Upper lobe of right lung (tissue), 1 donor: ENCODE measurements around the gene CDC42EP2. TPM values are rescaled to one million over a fixed set of nuclear protein-coding genes. Genes with fewer than 3 reads are reported as not detected.

Experiments used
- ATAC-seq: fragments of 200-7000 bp; cut with Tn5 transposase; one replicate; pipeline ENCODE4 v1.9.1; 2020; ENCODE audit warnings: mild to moderate bottlenecking, moderate library complexity
- DNase-seq: peaks from one replicate; pipeline ENCODE4 v3.0.0-alpha.2; 2020
- H3K27ac ChIP-seq: fragments of 200-600 bp; one replicate; pipeline ENCODE4 v1.8.0; 2022
- H3K27me3 ChIP-seq: fragments of 200-600 bp; one replicate; pipeline ENCODE4 v1.8.0; 2022; ENCODE audit warnings: mild to moderate bottlenecking
- H3K36me3 ChIP-seq: fragments of 200-600 bp; one replicate; pipeline ENCODE4 v1.8.0; 2022
- H3K4me1 ChIP-seq: fragments of 200-600 bp; one replicate; pipeline ENCODE4 v1.8.0; 2022
- H3K4me3 ChIP-seq: fragments of 200-600 bp; one replicate; pipeline ENCODE4 v1.8.0; 2022; ENCODE audit warnings: mild to moderate bottlenecking
- H3K9me3 ChIP-seq: fragments of 200-600 bp; one replicate; pipeline ENCODE4 v1.8.0; 2022
- CTCF ChIP-seq: fragments of 200-600 bp; IDR thresholded peaks from one replicate; pipeline ENCODE4 v1.8.0; 2022; ENCODE audit warnings: antibody characterized with exemption
- intact Hi-C: fragments of 100-400 bp; cut with DNase I; formaldehyde crosslinking; loops from one replicate; pipeline ENCODE4 v1.11.0; 2022
- total RNA-seq: library from RNA; stranded (reverse); fragmentation: NEBNext Ultra II Directional; extraction: Animal tissue kit (Norgen Biotek cat#: 25700); gene quantifications from one replicate; pipeline ENCODE4 v1.2.1, GENCODE V29; 2021
- donor health status: DM: no; HTN: yes; CAD: no; lungs with severe emphysema.

The CDC42EP2 gene
- total RNA-seq, 1 donor from 2014 or later: 27.5 TPM

- no peak for DNase-seq
- no peak for TF ChIP-seq CTCF
- Histone ChIP-seq H3K4me1 (peaks cover 66% of the 10 kb centered on the region), H3K9me3 (no peaks in the 10 kb centered on the region), H3K36me3 (peaks cover 14% of the 10 kb centered on the region), H3K4me3 (no peak overlapping the region), H3K27me3 (no peaks in the 10 kb centered on the region), H3K27ac (peak overlapping the region; percentile 59)
- peak; percentile 3 for ATAC-seq
- intact Hi-C loops: no loop called here
Measured at GRCh38 chr11:65293909-65294381, 20.7 kb upstream of the CDC42EP2 start.

GRCh38 chr11:65295001-65295400 lies 19.7 kb upstream of the CDC42EP2 start:
- ATAC-seq (no peak), DNase-seq (no peak)
- Histone ChIP-seq H3K27me3 (no peaks in the 10 kb centered on the region), H3K4me3 (no peak overlapping the region), H3K36me3 (peaks cover 10% of the 10 kb centered on the region), H3K4me1 (peaks cover 65% of the 10 kb centered on the region), H3K27ac (peak overlapping the region; percentile 59), H3K9me3 (no peaks in the 10 kb centered on the region)
- intact Hi-C loops: no loop called here
- no peak for TF ChIP-seq CTCF

GRCh38 chr11:65295571-65296341 lies 18.9 kb upstream of the CDC42EP2 start:
- Histone ChIP-seq H3K36me3 (peaks cover 10% of the 10 kb centered on the region), H3K27ac (peak overlapping the region; percentile 59), H3K4me1 (peaks cover 57% of the 10 kb centered on the region), H3K4me3 (no peak overlapping the region), H3K9me3 (no peaks in the 10 kb centered on the region), H3K27me3 (no peaks in the 10 kb centered on the region)
- no peak for DNase-seq
- intact Hi-C loops: no loop called here
- no peak for ATAC-seq
- TF ChIP-seq CTCF: no peak

GRCh38 chr11:65297026-65297672 lies 17.5 kb upstream of the CDC42EP2 start:
- Histone ChIP-seq H3K4me1 (peaks cover 50% of the 10 kb centered on the region), H3K36me3 (peaks cover 10% of the 10 kb centered on the region), H3K9me3 (no peaks in the 10 kb centered on the region), H3K27me3 (no peaks in the 10 kb centered on the region), H3K4me3 (no peak overlapping the region), H3K27ac (peak overlapping the region; percentile 86)
- TF ChIP-seq CTCF: no peak
- ATAC-seq: no peak
- intact Hi-C loops: no loop called here
- no peak for DNase-seq

- Histone ChIP-seq H3K4me1 (peaks cover 43% of the 10 kb centered on the region), H3K9me3 (no peaks in the 10 kb centered on the region), H3K4me3 (no peak overlapping the region), H3K36me3 (peaks cover 10% of the 10 kb centered on the region), H3K27me3 (no peaks in the 10 kb centered on the region), H3K27ac (peak overlapping the region; percentile 86)
- DNase-seq (peak; percentile 76), ATAC-seq (peak; percentile 61)
- TF ChIP-seq CTCF: no peak
- intact Hi-C loops: no loop called here
Measured at GRCh38 chr11:65298131-65298535, 16.5 kb upstream of the CDC42EP2 start.
